HG03469 (cell line): Measurements from ENCODE around the gene MANBA.

Experiments
- ATAC-seq: cut with Tn5 transposase; IDR thresholded peaks from one replicate; pipeline ENCODE4 v1.9.1; 2021; ENCODE audit warnings: mild to moderate bottlenecking, moderate library complexity, moderate number of reproducible peaks; ENCODE audit not compliant: unreplicated experiment

The MANBA gene

DNA sequence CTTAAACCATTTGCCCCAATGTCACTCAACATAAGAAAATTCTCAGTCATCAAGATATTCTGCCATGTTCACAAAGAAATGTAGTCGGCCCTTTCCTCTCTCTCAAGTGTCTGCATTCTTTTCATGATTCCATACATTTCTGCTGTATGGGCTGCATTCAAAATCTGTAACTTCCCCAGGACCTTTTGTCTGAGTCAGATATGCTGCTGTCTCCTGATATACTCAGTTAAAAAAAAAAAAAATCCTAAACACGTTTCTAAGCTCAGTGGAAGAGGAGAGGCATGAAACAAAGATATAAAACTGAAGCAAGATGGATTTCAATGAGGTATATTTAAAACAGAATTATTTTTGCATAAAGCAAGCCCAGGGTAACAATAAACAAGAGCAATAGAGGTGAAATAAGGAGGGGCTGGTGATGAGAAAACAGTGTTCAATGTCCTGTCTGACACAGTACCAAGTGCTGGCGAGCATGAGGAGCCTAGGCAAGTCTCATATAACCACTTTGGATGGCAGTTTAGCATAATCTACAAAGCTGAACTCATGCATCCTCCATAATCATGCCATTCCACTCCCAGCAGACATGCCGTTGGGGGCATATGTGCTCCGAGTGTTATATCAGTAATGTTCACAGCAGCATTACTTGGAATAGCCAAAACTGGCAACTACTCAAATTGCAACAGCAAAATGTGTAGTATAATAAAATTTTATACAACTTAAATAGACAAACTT lies 76.7 kb downstream of the MANBA start:
- no peak for ATAC-seq

DNA sequence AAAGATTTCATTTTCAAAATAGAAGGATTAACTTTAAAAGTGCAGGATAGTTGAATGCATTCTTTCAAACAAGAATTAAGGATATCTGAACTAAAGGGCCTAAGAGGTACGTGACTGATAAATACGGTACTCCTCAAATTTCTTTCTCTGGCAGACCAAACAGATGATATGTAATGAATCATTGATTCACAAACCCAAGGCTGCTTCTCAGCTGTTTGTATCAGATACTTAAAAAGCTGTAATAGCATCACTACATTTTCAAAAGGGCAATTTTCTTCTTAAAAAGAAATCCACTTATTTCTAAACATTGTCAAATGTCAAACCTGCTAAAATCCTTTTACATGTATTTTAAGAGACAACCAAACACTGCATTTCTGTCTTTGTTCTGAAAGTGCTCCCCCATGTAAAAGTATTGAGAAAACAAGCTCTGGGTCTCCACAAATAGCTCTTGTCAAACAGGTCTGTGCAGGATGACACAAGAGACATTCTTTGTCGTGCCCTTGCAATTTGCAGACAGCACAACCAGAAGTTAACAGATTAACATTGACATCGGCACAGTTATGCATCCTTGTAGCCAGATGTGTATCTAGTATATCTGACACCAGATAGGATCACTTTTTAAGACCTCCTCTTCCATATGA lies 82.0 kb downstream of the MANBA start:
- no peak for ATAC-seq

DNA sequence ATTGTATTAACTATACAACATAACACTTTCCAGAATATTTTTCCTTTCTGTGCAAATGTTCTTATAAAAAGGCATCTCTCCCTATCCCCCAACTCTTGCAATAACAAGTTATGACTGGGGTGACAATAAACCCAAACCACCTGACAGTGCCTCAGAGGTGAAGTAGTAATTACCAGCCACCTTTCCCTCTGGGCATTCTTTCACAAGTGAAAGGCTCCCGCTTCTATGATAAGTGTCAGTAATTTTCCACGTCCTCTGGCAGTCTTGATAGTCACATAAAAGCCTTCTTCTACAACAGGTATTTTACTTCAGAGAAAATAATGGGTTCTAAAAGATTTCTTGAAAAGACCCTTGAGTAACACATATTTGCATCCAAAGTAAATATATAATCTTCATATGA lies 82.7 kb downstream of the MANBA start:
- ATAC-seq: no peak

DNA sequence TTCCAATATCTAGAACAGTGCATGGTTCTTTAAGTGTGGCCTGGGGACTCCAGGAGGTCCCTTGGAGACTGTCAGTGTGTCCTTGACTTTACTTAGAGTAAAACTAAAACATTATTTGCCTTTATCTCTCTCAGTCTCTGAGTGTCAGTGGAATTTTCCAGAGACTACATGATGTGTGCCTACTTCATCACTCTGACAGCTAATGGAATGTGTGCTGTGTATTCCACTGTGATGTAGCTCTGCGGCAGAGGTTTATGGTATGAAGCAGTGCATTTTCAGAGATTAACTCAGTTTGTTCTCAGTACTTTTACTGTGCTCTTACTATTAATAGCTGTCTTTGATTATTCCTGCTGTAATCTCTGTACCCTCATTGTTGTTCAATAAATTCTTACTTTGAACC lies 85.6 kb downstream of the MANBA start:
- no peak for ATAC-seq

DNA sequence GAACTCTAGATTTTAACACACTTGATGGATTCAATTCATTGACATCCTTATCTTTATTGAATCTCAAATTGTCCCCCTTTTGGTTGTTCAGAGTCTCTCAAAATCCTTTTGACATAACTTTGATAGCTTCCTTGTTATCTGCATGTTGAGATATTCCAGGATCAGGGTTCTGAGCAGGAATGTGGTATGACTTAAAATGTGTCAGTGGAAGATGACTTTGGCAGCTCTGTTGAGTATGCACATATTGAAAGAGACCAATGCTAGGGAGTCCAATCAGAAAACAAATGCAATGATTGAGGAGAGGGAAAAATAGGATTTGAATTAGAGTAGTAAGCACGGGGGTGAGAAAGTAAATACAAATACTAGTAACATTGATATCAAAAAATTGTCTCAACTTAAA lies 93.8 kb downstream of the MANBA start:
- ATAC-seq: no peak

DNA sequence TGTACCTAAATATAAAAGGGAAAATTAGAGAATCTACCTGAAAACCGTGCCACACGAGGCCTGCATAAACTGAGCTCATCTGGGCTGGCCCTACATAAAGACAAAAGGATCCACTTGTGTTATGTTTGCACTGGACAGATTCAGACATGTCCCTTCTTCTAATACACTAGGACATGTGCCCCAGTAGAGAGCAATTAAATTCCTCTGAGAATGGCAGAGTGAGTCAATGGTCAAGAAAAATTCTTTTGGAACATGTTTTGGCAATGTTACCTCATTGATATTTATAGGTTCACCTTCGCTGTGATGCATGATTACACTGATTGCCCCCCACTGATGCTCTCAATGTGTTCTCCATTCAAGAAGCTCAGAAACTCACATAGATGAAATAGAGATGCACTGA lies 95.2 kb downstream of the MANBA start:
- no peak for ATAC-seq

DNA sequence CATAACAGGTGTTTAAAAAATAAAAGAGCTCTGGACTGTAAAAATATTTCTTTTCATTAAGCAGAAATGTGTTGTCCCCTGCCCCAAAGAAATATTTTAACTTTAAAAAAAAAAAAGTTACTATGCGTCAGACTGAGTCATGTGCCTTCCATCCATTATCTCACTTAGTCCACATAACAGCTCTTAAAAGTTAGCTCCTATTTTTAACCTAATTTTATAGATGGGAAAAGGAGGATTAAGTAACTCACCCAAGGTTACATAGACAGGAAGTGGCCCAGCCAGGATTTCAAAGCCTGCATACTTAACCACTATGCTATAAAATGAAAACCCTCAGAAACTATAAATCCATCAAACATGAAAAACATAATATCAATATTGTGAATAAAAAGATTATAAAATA lies 97.7 kb downstream of the MANBA start:
- ATAC-seq: no peak

DNA sequence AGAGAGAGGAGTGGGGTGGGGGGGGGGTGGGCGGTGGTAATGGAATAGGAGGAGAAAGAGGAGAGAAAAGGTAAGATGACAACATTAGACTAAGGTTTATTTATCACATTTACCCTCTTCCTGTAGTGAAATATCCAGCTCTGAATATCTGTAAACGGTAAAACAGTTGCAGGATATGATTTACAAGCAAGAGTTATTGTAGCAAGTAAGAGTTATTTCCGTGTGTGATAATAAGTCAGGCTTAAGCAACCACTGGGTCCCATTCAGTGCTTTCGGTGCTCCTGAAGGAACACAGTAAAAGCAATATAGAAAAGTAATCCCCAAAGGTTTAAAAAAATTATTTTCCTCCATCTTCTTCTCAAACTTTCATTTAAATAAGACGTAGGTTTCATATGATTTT lies 103.6 kb downstream of the MANBA start:
- no peak for ATAC-seq

DNA sequence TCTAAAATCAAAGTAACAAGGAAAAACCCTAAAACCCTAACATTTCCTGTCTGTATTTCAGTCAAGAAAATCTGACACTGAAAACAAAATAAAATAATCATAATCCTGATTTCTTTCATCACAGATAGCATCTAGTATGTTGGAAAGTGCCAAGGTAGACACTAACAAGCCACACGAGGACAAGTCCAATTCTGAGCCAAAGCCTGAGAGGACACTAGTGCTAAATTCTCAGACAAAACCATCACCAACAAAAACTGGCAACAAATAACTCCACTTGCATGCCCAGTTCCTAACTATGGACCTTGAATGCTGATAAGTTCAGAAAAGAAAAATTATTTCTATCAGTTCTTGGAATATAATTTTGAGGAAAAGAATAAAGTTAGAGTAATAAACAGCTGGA lies 113.7 kb downstream of the MANBA start:
- no peak for ATAC-seq

DNA sequence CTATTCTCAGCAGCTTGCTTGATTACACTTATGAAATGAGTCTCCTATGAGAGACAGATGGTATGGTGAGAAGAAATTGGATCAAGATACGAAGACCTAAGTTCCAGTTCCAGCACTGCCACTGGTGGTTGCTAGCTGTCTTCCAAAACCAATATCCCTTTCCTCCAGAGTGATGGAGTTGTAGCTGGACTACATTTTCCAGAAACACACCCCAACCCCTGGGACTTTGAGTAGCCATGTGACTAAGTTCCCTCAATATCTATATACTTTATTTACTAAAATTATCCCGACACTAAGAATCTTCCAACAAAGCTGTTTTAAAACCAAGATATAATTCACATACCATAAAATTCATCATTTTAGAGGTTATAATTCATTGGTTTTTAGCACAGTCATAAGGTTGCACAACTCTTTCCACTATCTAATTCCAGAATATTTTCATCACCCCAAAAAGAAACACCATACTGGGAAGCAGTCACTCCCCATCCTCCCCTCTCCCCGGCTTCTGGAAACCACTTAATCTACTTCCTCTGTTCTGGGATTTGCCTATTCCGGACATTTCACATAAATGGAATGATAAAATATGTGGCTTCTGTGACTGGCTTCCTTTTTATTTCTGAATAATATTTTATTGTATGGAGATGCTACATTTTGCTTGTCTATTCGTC lies 118.0 kb downstream of the MANBA start:
- ATAC-seq: no peak

DNA sequence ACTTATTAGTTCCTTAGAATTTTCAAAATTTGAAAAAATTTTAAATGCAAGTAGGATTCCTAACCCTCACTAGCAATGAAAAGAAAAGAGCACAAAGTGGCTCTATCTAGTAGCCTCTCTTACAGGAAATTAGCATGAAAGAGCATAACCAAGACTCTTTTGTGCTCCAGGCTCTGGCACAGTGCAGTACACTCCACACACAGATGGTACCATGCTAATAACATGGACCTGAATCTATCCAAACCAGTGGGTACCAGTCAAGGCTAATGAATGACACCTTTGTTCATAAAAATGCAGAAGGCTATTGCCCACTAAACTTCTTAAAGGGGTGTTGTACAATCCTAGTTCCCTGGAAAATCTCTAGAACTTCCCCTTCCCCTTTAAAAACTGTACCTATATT lies 119.0 kb downstream of the MANBA start:
- ATAC-seq: no peak

DNA sequence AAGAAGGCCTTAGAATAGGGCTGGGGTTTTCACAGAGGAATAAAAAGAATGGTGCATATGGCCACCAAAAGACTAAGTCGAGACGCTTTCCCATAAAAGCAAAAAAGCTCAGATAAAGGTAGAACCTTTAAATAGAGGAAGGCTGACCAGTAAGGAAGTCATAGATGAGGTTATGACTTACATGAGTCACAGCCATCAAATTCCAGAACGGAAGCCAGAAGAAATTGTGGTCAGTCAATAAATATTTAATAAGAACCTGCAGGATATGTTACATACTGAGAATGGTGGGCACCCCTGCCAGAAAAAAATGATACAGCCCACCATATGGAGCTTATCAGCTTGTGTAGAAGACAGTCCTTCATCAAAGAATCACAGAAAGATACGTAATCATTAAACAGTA lies 120.1 kb downstream of the MANBA start:
- ATAC-seq: no peak

DNA sequence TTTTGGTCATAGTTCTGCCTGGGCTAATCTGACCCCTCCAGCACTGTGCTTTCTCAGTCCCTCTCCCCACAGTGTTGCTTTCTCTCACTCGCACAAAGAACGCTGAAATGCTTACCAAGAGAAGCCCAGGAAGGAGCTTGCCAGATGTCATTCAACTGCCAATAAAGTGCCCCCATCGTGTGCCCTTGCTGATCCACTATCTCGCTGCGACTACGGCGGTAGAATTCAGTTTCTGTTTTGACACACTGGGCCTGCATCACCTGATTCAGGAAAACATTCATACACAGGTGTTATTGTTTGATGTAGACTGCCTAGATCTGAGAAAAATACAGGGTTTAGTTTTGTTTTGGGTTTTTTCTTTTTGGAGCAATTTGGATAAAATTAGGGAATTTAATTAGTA lies 121.2 kb downstream of the MANBA start:
- ATAC-seq: no peak

DNA sequence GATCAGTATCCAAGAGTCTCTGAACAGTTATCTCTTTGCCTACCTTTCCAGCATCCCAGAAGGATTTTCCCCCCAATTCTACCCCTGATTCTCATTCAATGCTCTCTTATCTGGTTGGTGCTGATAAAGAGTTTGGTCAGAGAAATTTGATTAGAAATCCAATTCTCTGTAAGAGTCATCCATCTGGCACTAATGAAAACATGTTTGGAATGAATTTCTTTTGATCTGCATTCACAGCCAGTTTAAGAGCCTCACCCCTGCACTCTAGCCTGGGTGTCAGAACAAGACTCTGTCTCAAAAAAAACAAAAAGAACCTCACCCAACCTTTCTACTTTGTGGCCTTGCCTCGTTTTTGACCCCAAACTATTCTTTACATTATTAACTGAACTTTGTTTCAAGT lies 122.1 kb downstream of the MANBA start:
- ATAC-seq: no peak

DNA sequence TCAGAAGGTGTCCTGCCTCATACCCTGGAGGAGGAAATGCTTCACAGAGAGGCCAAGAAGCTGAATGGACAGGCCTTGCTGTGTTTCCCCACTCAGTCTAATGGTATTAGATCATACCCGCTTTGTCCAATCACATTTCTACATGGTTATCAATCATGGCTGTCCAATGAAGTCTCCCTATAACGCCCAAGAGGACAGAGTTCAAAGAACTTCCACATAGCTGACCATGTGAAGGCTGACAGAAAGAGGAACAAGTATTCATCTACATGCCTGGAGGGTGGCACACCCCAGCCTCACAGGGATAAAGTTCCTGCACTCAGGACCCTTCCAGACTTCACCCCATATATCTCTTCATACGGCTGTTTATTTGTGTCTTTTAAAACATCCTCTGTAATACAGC lies 123.4 kb downstream of the MANBA start:
- ATAC-seq: no peak

DNA sequence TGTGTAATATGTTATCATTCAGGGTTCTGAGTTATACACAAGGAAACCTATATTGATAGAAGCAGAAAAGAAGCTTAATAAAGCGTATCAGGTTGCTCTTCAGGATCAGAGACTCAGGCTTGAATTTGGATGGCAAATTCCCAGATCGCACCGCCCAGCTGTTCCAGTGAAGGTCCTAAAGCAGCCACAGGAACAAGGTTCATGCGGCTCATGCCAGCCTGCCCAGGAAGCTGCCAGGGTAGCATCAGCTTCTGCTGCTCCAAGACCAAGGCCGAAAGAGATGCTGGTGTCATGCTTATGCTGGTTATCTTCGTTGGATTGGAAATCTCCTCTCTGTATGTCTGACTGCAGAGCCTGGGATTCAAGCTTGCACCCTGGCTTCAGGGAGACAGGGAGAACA lies 127.7 kb downstream of the MANBA start:
- ATAC-seq: no peak

DNA sequence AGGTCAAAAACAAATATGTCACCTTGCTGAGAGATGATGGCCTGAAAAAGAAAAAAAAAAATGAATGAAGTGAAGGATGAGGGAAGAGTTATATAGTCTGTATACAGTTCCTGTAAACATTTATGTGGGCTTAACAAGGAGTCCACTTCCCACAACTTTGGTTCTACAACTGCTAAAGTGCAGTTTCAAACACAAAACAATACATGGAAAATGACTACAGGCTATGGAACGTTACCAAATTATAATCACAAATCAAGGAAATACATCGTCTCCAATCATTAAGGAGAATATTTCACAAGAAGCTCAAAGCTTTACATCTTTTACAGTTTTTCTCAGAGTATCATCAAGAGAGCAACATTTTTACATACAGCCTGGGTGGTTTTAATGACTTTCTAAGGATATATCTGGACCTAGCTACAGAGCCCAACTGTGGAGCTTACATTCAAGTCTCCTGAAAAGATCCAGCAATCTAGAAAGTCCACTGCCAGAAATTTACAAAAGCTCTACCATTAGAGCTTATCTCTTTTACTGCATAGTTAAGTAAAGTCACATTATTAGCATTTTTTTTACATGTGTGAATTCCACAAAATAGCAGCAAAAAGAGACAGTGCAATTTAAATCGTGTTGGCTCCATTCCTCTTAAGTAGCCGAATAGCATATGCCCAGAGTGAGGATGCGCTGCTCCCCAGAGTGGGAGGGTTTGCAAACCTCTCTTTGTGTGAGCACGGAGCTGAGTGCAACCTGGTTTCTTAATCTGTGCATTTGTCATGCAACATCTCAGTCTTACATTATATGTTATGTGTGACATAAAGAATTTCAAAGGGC lies 128.3 kb downstream of the MANBA start:
- ATAC-seq: no peak

DNA sequence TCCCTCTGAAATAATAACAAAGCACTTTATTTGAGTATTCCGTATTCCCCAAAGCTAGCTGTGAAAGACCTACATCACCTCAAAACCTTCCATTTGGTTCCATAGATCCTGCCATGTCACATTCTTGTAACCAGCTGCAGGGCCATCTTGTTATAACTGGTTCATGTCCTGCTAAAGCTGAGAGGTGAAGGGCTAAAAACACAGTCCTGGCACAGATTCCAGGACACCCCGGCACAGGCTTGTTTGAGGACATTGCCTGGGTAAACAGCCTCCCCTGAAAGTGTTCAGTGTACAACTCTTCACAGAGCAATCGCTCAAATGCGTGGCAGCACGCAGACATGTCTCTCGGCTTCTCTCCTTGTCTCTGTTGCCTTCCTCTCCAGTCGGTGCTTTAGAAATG lies 129.2 kb downstream of the MANBA start:
- ATAC-seq: no peak

DNA sequence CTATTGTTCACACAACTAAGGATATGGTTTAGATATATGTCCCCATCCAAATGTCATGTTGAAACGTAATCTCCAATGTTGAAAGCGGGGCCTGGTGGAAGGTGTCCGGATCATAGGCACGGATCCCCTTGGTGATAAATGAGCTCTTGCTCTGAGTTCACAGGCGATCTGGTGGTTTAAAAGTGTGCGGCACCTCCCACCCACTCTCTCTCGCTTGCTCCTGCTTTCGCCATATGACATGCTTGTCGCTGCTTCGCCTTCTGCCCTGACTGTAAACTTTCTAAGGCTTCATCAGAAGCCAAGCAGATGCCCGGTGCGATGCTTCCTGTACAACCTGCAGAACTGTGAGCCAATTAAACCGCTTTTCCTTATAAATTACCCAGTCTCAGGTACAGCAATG lies 131.1 kb downstream of the MANBA start:
- ATAC-seq: no peak

DNA sequence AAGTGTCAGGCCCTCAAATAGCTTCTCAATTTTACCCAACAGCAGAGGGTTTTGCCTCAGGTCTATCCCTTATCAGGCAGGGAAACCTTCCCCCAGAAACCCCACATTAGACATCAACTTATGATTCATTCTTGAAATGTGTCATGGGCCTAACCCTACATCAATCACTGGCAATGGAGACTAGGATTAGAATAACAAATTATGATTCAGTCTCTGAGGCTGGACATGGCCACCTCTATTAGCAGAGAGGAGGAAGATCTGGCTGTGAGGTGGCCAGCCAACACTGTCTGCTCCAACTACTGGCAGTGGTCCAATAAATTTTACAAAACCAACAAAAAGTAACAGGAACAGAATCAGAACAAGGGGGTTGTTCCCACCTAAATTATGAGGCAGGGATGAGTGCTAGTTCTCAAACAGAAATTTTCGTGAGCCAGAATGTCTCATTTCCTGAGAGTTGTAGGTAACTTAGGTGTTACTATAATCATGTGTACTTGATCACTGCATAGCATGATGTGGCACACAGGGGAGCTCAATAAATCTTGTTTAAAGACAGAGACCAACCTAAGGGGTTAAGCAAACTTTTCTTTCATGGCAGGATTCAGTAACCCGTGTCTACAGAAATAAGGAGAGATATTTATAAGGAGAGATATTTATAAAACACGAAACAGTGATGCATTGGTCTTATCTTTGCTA lies 132.8 kb downstream of the MANBA start:
- ATAC-seq: no peak
